Stimulated activated naive CD8-positive, alpha-beta T cell treated with anti-CD3 and anti-CD28 coated beads, Interleukin-15, amount 100 ng/mL, for 72 hours (primary cell): ENCODE measurements around the gene FARP1.

Experiments used
- ATAC-seq: fragments of 150-1000 bp; cut with Tn5 transposase; 2 replicates; pipeline ENCODE4 v1.10.0; 2021; ENCODE audit warnings: mild to moderate bottlenecking, moderate library complexity
- DNase-seq, 2 donors: peaks; one replicate each; pipeline ENCODE4 v3.0.0; 2021 to 2022
- H3K27ac Mint-ChIP-seq, 2 donors: one replicate each; pipeline ENCODE4 v1.8.0; 2022; ENCODE audit warnings: mild to moderate bottlenecking in 2 of 2, mixed read lengths in 2 of 2, moderate library complexity in 2 of 2
- H3K27me3 Mint-ChIP-seq: one replicate; pipeline ENCODE4 v1.8.0; 2022; ENCODE audit warnings: mixed read lengths
- H3K4me1 Mint-ChIP-seq: one replicate; pipeline ENCODE4 v1.8.0; 2022; ENCODE audit warnings: mild to moderate bottlenecking, mixed read lengths
- H3K4me3 Mint-ChIP-seq, 2 donors: one replicate each; pipeline ENCODE4 v1.8.0; 2022; ENCODE audit warnings: mild to moderate bottlenecking in 2 of 2, mixed read lengths in 2 of 2, moderate library complexity in 1 of 2
- H3K9me3 Mint-ChIP-seq, 2 donors: one replicate each; pipeline ENCODE4 v1.8.0; 2022; ENCODE audit warnings: mixed read lengths in 2 of 2

FARP1 gene

DNA sequence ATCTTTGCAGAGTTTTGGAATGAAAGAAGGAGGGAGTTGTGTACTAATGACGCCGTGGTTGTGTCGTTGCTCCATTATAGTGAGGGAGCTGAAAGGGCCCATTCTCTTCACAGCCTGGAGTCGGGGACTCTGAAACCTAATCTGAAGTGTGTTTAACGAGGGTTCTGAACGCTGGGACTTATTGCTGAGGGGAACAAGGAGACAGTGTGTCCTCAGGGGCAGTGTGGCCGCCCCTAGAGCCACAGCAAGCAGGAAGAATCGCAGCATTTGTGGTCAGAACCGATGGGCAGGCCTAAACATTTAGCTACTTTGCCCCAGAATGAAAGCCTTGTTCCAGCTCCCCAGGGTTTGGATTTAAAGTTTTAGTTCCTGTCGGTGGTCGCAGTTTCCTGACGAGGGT is 190.6 kb downstream of the FARP1 start:
- DNase-seq (no peak), ATAC-seq (no peak)
- H3K27ac Mint-ChIP-seq, result no peak overlapping the region
- no peaks in the 10 kb centered on the region for H3K4me1 Mint-ChIP-seq
- peaks cover 25% of the 10 kb centered on the region for H3K27me3 Mint-ChIP-seq
- no peak overlapping the region for H3K4me3 Mint-ChIP-seq
- H3K9me3 Mint-ChIP-seq, result peaks cover 5 to 12% of the 10 kb centered on the region in 2 donors

DNA sequence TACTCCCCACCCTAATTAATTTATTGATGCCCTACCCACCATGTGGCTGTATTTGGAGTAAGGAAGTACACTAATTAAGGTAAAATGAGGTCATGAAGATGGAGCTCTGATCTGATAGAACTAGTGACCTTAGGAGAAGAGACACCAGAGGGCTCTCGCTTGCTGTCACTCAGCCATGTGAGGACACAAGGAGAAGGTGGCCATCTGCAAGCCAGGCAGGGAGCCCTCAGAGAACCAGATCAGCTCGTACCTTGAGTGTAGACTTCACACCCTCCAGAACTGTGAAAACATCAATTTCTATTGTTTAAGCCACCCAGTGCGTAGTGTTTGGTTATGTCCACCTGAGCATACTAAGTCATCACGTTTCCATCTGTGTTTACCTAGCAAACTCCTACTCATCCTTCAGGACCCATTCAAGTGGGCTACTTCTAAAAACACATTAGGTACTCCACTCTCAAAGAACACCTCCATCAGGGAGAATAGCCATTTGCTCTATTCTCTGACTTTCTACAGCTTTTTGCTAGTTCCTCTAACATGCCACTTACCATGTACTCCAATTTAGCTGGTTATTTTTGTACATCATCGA is 191.8 kb downstream of the FARP1 start:
- DNase-seq, result no peak
- H3K9me3 Mint-ChIP-seq, result peaks cover 5 to 12% of the 10 kb centered on the region in 2 donors

DNA sequence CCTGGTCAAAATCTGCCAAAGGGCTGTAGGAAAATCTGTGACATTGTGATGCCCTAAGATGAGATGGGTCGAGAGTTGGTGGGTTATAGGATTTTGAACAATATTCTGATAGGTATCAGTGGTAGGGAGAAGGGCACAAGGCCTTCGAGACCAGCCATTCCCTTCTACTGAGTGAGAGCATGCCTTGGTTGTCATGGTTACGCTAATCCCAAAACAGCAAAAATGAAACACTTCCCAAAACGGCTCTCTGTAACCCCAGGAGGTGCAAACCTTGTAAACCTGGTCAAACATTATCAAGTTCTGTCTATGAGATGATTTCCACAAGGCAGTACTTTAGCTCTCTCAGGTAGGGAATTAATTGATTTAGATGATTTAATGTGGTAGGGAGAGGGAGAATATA is 192.8 kb downstream of the FARP1 start:
- no peaks in the 10 kb centered on the region for H3K4me1 Mint-ChIP-seq
- H3K9me3 Mint-ChIP-seq, result peaks cover 5 to 12% of the 10 kb centered on the region in 2 donors
- ATAC-seq, result no peak
- no peak overlapping the region for H3K27ac Mint-ChIP-seq
- no peak overlapping the region for H3K4me3 Mint-ChIP-seq
- peaks cover 34% of the 10 kb centered on the region for H3K27me3 Mint-ChIP-seq
- DNase-seq, result no peak

More for the DNA sequence above, 191.8 kb downstream of the FARP1 start:
- ATAC-seq, result no peak
- H3K4me3 Mint-ChIP-seq, result no peak overlapping the region
- H3K27me3 Mint-ChIP-seq, result peaks cover 31% of the 10 kb centered on the region
- no peak overlapping the region for H3K27ac Mint-ChIP-seq
- no peaks in the 10 kb centered on the region for H3K4me1 Mint-ChIP-seq

DNA sequence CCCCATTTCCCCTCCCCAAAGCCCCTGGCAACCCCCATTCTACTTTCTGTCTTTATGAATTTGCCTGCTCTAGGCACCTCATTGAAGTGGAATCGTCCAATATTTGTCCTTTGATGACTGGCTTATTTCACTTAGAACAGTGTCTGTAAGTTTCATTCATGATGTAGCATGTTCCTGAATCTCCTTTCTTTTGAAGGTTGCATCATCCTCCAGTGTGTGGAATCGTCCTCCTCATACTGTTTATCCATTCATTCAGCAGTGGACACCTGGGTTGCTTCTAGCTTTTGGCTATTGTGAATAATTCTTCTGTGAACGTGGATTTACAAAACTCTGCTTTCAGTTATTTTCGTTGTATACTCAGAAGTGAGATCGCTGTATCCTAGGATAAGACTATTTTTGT is 195.4 kb downstream of the FARP1 start:
- no peak overlapping the region for H3K4me3 Mint-ChIP-seq
- no peaks in the 10 kb centered on the region for H3K4me1 Mint-ChIP-seq
- H3K9me3 Mint-ChIP-seq, result peaks cover 5 to 12% of the 10 kb centered on the region in 2 donors
- no peak for DNase-seq
- H3K27ac Mint-ChIP-seq, result no peak overlapping the region
- ATAC-seq, result no peak
- peaks cover 26% of the 10 kb centered on the region for H3K27me3 Mint-ChIP-seq

DNA sequence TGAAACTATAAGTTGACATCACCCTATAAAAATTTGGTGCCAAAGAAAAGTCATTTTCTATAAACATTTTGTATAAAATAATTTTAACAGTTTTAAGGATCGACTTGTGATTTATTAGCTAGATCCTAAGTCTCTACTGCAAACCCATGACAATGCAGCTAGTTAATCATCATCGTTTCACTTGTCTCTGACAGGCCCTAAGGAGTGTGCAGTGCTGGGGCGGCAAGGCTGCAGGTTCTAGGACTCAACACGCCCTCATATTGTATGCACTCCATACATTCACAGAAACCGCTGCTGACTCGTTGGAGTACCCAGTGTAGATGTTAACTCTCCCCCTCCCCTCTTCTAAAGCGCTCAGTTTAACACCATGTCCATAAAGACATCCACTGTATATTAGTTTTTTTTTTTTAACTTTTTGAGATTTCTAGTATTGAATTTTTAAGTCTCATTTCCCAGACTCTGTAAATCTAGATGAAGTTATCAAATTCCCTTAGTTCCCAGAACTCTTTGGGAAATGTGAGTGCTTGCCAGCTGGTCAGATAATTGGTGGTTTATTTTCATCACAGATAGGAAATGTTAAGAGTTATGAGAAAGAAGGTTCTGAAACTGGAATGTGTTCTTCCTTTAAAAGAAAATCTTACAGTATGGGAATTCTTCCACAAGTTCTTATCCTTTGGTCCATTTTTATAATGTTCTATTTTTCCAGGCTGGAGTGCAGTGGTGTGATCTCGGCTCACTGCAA is 197.0 kb downstream of the FARP1 start:
- Mint-ChIP-seq H3K4me3 (no peak overlapping the region), H3K4me1 (no peaks in the 10 kb centered on the region), H3K27ac (no peak overlapping the region), H3K9me3 (peaks cover 5 to 10% of the 10 kb centered on the region in 2 donors), H3K27me3 (peaks cover 31% of the 10 kb centered on the region)
- DNase-seq (no peak), ATAC-seq (no peak)

DNA sequence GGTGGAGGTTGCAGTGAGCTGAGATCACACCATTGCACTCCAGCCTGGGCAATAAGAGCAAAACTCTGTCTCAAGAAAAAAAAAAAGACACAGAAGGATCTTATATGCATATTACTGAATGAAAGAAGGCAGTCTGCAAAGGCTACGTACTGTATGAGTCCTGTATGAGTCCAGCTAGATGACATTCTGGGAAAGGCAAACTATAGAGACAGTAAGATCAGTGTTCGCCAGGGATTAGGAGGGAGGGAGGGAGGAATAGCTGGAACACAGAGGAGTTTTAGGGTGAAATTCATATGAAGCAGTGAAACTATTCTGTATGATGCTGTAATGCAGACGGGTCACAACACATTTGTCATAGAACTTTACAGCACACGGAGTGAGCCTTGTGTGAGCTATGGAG is 200.1 kb downstream of the FARP1 start:
- H3K9me3 Mint-ChIP-seq, result no peaks in the 10 kb centered on the region
- no peak overlapping the region for H3K27ac Mint-ChIP-seq
- H3K27me3 Mint-ChIP-seq, result peaks cover 27% of the 10 kb centered on the region
- no peak overlapping the region for H3K4me3 Mint-ChIP-seq
- DNase-seq, result no peak
- ATAC-seq, result no peak
- no peaks in the 10 kb centered on the region for H3K4me1 Mint-ChIP-seq

DNA sequence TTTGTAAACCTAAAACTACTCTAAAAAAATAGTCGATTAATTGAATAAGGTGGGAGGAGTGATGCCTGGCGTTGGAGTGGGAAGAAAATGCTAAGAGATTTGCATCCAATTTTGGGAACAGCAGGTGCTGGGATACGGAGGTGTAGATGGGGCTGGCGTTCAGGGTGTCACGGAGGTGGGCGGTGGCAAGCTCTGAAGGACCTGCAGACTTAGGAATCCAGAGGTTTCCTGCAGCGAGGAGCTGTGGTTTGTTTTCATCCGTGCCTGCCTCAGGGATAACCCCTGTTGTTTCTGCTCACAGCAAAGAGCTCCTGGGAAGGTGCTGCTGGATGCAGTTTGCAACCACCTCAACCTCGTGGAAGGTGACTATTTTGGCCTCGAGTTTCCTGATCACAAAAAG is 200.6 kb downstream of the FARP1 start:
- ATAC-seq (no peak), DNase-seq (no peak)
- H3K27me3 Mint-ChIP-seq, result peaks cover 27% of the 10 kb centered on the region
- H3K4me3 Mint-ChIP-seq, result no peak overlapping the region
- no peaks in the 10 kb centered on the region for H3K4me1 Mint-ChIP-seq
- no peaks in the 10 kb centered on the region for H3K9me3 Mint-ChIP-seq
- H3K27ac Mint-ChIP-seq, result no peak overlapping the region

DNA sequence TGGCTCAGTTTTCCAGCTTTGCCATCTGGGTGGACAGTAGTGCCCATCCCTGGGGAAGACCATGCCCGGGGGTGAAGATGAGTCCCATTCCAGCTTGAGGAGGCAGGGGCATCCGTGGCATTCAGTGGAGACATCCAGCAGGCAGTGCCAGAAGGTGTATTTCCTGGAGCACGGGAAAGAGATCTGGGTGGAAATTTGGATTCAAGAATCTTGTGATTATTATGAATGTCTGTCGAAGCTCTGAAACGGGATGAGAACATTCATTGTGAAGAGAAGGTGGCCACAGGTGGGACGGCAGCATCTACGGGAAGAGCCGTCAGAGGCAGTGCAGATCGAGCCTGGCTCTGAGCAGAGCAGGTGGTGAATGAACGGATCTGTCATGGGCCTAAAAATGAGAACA is 201.5 kb downstream of the FARP1 start:
- no peaks in the 10 kb centered on the region for H3K4me1 Mint-ChIP-seq
- no peak for DNase-seq
- peaks cover 21% of the 10 kb centered on the region for H3K27me3 Mint-ChIP-seq
- H3K4me3 Mint-ChIP-seq, result no peak overlapping the region
- H3K27ac Mint-ChIP-seq, result no peak overlapping the region
- ATAC-seq, result no peak
- no peaks in the 10 kb centered on the region for H3K9me3 Mint-ChIP-seq

DNA sequence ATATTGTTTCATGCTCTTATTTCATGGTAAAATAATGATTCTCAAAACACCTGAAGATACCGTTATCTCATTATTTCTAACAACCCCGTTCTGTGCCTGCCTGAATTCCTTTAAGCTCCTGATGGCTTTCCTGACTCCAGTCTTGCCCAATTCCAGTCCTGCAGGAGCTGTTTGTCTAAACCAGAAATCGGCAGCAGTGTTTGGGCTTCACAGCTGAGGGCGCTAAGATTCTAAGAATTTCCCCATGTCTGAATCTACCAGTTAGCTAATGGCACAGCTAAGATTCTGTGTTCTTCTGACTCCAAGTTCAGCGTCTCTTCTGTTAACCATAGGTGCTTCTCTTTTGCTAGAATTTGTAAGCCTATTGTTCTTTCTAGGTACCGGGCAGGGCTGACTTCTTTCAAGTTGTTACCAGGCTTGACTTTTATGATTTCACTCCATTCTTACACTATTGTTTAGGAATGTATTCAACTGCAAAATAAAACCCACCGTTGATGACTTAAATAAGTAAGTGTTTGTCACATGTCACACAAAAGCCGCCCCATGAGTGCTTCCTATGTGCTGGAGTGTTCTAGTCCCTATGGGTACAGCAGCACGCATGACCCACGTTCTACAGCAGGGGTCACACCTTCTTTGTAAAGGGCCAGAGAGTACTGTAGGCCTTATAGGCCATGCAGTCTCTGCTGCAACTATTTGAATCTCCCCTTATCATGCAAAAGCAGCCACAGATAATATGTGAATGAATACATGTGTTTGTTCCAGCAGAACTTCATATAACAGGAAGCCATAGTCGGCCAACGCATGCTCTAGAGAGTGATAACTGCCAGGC is 202.4 kb downstream of the FARP1 start:
- no peak overlapping the region for H3K4me3 Mint-ChIP-seq
- H3K9me3 Mint-ChIP-seq, result no peaks in the 10 kb centered on the region
- ATAC-seq (peak; percentile 39), DNase-seq (no peak)
- peaks cover 21% of the 10 kb centered on the region for H3K27me3 Mint-ChIP-seq
- no peak overlapping the region for H3K27ac Mint-ChIP-seq
- H3K4me1 Mint-ChIP-seq, result no peaks in the 10 kb centered on the region

DNA sequence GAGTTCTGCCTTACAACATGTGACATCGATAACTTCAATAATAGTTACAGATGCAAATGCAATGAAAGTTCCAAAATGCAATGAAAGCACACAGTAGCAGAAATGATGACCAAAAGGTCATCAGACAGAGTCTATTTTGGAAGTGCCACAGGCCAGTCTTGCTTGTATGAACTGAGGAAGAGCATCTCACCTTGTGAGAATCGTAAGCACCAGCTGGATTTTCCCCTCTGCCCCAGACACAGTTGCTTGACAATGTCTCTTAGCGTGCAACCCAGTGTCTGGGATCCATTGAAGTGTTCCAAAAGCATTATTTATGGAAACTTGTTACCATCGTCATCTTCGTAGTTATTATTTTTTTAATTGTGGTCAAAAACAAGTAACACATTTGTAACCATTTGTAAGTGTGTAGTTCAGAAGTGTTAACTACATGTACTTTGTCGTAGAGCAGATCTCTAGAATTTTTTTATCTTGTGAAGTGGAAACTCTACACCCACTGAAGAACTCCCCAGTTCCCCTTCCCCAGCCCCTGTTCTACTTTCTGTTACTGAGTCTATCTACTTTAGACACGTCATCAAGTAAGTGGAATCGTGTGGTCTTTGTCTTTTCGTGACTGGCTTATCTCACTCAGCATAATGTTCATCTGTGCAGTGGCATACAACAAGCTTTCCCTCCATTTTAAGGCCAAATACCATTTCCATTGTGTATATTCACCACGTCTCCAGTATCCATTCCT is 204.2 kb downstream of the FARP1 start:
- H3K4me1 Mint-ChIP-seq, result no peaks in the 10 kb centered on the region
- no peaks in the 10 kb centered on the region for H3K9me3 Mint-ChIP-seq
- DNase-seq (no peak), ATAC-seq (no peak)
- H3K27me3 Mint-ChIP-seq, result peaks cover 13% of the 10 kb centered on the region
- H3K4me3 Mint-ChIP-seq, result no peak overlapping the region
- no peak overlapping the region for H3K27ac Mint-ChIP-seq

DNA sequence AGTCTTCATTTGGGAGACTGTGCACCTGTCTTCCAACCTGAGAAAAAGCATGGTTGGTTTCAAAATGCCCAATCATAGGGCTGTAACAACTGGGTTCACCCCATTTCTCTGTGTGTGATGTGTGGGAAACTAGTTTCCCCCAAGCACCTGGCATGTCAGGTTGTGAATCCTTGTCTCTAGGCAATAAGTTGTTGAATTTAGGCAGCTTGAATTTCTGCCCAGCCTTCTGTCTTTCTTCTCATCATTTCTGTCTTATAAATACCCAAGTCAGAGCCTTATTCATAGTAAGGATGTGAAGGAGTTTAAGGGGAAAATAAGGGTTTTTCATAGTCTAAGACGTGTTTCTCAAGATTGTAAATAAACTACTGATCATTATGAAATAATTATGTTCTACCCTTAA is 204.9 kb downstream of the FARP1 start:
- no peak overlapping the region for H3K27ac Mint-ChIP-seq

DNA sequence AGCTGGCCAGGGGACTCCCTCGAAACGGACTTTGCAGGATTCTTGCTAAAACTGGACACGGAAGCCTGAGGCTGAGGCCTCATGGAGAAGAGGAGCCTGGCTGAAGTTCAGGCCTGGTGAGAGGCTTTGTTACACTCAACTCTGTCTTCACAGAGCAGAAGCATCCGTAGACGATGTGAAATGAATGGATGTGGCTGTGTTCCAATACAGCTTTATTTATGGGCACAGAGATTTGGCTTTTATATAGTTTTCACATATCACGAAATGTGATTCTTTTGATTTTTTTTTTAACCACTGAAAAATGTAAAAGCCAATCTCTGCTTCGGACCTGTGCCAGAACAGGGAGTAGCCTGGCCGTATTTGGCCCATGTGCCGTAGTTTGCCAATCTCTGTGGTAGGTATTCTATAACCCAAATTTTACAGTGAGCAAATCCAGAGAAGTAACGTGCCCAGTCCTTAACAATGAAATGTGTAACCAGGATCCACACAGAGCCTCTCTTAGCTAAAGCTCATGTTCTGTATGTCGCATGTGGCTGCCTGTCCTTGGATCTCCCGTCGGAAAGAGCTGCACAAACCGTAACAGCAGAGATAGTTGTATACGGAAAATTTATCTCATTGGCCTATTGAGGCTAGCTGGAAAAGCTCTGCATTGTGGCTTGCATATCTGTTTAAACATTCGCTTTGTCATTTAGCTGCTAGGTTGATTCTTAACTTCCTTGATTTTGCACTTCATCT is 205.7 kb downstream of the FARP1 start:
- ATAC-seq, result no peak
- H3K4me1 Mint-ChIP-seq, result no peaks in the 10 kb centered on the region
- no peak overlapping the region for H3K4me3 Mint-ChIP-seq
- DNase-seq, result no peak
- H3K27me3 Mint-ChIP-seq, result peaks cover 7% of the 10 kb centered on the region
- no peak overlapping the region for H3K27ac Mint-ChIP-seq
- H3K9me3 Mint-ChIP-seq, result no peaks in the 10 kb centered on the region

More for the DNA sequence above, 204.9 kb downstream of the FARP1 start:
- DNase-seq, result no peak
- ATAC-seq, result no peak
- Mint-ChIP-seq H3K4me3 (no peak overlapping the region), H3K9me3 (no peaks in the 10 kb centered on the region), H3K27me3 (peaks cover 13% of the 10 kb centered on the region), H3K4me1 (no peaks in the 10 kb centered on the region)

DNA sequence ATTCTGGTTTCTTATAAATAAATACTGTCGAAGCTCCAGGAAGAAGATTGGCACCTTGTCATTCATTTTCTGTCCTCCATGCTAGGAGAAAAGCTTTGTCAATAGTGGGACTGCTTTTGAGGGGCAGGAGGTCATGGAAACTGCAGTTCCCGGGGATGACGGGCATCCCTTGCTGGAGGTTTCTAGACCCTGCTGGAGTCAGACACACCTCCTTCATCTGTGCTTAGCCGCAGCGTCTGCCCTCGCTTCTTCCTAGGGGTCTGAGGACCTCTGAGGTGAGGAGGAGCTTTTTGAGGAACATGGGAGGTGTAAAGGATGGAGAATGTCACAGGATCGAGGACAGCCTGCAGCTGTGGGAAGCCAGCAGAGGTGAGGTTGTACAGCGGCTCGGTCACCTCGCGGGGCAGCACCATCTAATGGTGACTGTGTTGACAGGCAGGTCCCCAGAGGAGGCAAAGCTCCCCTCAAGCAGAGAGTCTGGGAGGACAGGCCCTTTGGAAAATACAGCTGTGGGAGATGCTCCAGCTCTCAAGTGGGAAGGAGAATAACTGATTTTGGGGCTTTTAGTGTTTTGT is 206.9 kb downstream of the FARP1 start:
- no peak overlapping the region for H3K27ac Mint-ChIP-seq

DNA sequence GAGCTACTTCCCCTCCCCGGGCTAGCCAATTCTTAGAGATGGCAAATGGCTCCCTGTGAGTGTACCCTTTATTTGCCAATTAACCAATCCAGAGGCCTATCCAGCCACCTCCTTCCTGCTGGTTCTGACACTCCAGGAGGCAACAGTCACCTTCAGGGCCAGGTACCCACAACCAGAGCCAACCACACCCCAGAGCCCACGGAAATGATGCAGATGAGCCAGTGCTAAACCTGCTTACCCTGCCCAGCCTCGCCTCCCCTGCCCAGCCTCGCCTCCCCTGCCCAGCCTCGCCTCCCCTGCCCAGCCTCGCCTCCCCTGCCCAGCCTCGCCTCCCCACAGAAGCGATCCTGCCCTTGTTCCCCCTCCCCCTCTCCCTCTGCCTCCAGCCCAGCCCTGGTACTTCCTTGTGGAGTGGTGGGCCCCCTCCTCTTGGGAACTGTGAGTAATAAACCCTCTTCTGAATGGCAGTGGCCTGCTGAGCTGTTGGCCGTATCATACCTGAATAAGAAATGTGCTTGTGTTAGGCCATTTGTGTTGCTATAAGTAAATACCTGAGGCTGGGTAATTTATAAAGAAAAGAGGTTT is 207.9 kb downstream of the FARP1 start:
- no peak for DNase-seq
- Mint-ChIP-seq H3K27me3 (no peaks in the 10 kb centered on the region), H3K4me3 (no peak overlapping the region), H3K9me3 (no peaks in the 10 kb centered on the region), H3K4me1 (no peaks in the 10 kb centered on the region), H3K27ac (no peak overlapping the region)
- ATAC-seq, result no peak

More for the DNA sequence above, 206.9 kb downstream of the FARP1 start:
- Mint-ChIP-seq H3K27me3 (no peaks in the 10 kb centered on the region), H3K4me1 (no peaks in the 10 kb centered on the region), H3K4me3 (no peak overlapping the region), H3K9me3 (no peaks in the 10 kb centered on the region)
- DNase-seq (no peak), ATAC-seq (no peak)
